Stimulated activated CD8-positive, alpha-beta memory T cell treated with anti-CD3 and anti-CD28 coated beads, Interleukin-12 subunit alpha, Interleukin-12 subunit beta, amount 100 ng/mL, for 24 hours (primary cell): ENCODE results near the gene MRAS.

ENCODE experiments used
- DNase-seq: peaks from one replicate; pipeline ENCODE4 v3.0.0-alpha.2; 2020; ENCODE audit errors: extremely low read depth

MRAS gene

GRCh38 chr3:138340511-138340910 lies 7.9 kb upstream of the MRAS start:
- DNase-seq, result no peak

GRCh38 chr3:138344754-138345153 lies 3.6 kb upstream of the MRAS start:
- DNase-seq, result no peak

- no peak for DNase-seq
These were observed 668 bp downstream of the MRAS start for GRCh38 chr3:138348754-138349739.

- no peak for DNase-seq
These were observed 1.7 kb downstream of the MRAS start for GRCh38 chr3:138349926-138350665.

- DNase-seq, result no peak
These were observed 2.8 kb downstream of the MRAS start for GRCh38 chr3:138351151-138351550.

GRCh38 chr3:138351916-138352550 lies 3.7 kb downstream of the MRAS start:
- no peak for DNase-seq

GRCh38 chr3:138354376-138354775 lies 6.0 kb downstream of the MRAS start:
- no peak for DNase-seq

GRCh38 chr3:138355071-138355470 lies 6.7 kb downstream of the MRAS start:
- DNase-seq, result no peak

- DNase-seq, result no peak
These were observed 8.5 kb downstream of the MRAS start for GRCh38 chr3:138356730-138357405.

GRCh38 chr3:138359148-138359918 lies 11.0 kb downstream of the MRAS start:
- DNase-seq, result no peak

GRCh38 chr3:138359919-138360868 lies 11.8 kb downstream of the MRAS start:
- no peak for DNase-seq

- DNase-seq, result no peak
These were observed 12.6 kb downstream of the MRAS start for GRCh38 chr3:138360869-138361525.

GRCh38 chr3:138361561-138361971 lies 13.2 kb downstream of the MRAS start:
- no peak for DNase-seq

- DNase-seq, result no peak
These were observed 14.2 kb downstream of the MRAS start for GRCh38 chr3:138362538-138362937.

- DNase-seq, result no peak
These were observed 14.9 kb downstream of the MRAS start for GRCh38 chr3:138363322-138363721.

GRCh38 chr3:138364356-138365252 lies 16.2 kb downstream of the MRAS start:
- DNase-seq, result no peak

GRCh38 chr3:138365253-138365555 lies 16.8 kb downstream of the MRAS start:
- DNase-seq, result no peak

GRCh38 chr3:138366006-138366759 lies 17.8 kb downstream of the MRAS start:
- no peak for DNase-seq
